ENCODE data around the gene UQCC2. TPM values are rescaled to one million over a fixed set of nuclear protein-coding genes. Genes with fewer than 3 reads are reported as not detected.

The UQCC2 gene
- total RNA-seq, 1 experiment from 2014 or later, result 99.2 TPM

- H3K9me3 ChIP-seq (replicated peaks), result no peaks in the 10 kb centered on the region
- H3K4me3 ChIP-seq, result no peak overlapping the region
- peaks cover 23% of the 10 kb centered on the region for H3K4me1 ChIP-seq (replicated peaks)
- no peaks in the 10 kb centered on the region for H3K27me3 ChIP-seq (replicated peaks)
- H3K36me3 ChIP-seq, result peaks cover 76% of the 10 kb centered on the region
- H3K27ac ChIP-seq, result no peak overlapping the region
- DNase-seq (ENCODE audit: low read depth in 1 of 2, low spot score in 2 of 2), result no peak
These were observed 40.3 kb downstream of the UQCC2 start for GRCh38 chr6:33670971-33671743.

GRCh38 chr6:33670086-33670660 is 41.3 kb downstream of the UQCC2 start:
- Histone ChIP-seq H3K4me3 (no peak overlapping the region), H3K36me3 (peaks cover 68% of the 10 kb centered on the region), H3K4me1 (replicated peaks) (peaks cover 18% of the 10 kb centered on the region), H3K27ac (no peak overlapping the region), H3K9me3 (replicated peaks) (no peaks in the 10 kb centered on the region), H3K27me3 (replicated peaks) (no peaks in the 10 kb centered on the region)
- no peak for DNase-seq (ENCODE audit: low read depth in 1 of 2, low spot score in 2 of 2)

GRCh38 chr6:33668914-33669313 is 42.6 kb downstream of the UQCC2 start:
- Histone ChIP-seq H3K9me3 (replicated peaks) (no peaks in the 10 kb centered on the region), H3K36me3 (peaks cover 59% of the 10 kb centered on the region), H3K27ac (no peak overlapping the region), H3K4me3 (no peak overlapping the region), H3K4me1 (replicated peaks) (peaks cover 13% of the 10 kb centered on the region), H3K27me3 (replicated peaks) (no peaks in the 10 kb centered on the region)
- no peak for DNase-seq (ENCODE audit: low read depth in 1 of 2, low spot score in 2 of 2)

GRCh38 chr6:33668328-33668727 is 43.2 kb downstream of the UQCC2 start:
- no peak overlapping the region for H3K4me3 ChIP-seq
- no peak overlapping the region for H3K27ac ChIP-seq
- H3K9me3 ChIP-seq (replicated peaks), result no peaks in the 10 kb centered on the region
- peaks cover 10% of the 10 kb centered on the region for H3K4me1 ChIP-seq (replicated peaks)
- no peaks in the 10 kb centered on the region for H3K27me3 ChIP-seq (replicated peaks)
- H3K36me3 ChIP-seq, result peaks cover 53% of the 10 kb centered on the region
- DNase-seq (ENCODE audit: low read depth in 1 of 2, low spot score in 2 of 2), result no peak

GRCh38 chr6:33667776-33668175 is 43.7 kb downstream of the UQCC2 start:
- no peak overlapping the region for H3K4me3 ChIP-seq
- no peak for DNase-seq (ENCODE audit: low read depth in 1 of 2, low spot score in 2 of 2)
- H3K36me3 ChIP-seq, result peaks cover 52% of the 10 kb centered on the region
- peaks cover 4% of the 10 kb centered on the region for H3K4me1 ChIP-seq (replicated peaks)
- H3K27me3 ChIP-seq (replicated peaks), result no peaks in the 10 kb centered on the region
- H3K9me3 ChIP-seq (replicated peaks), result no peaks in the 10 kb centered on the region
- no peak overlapping the region for H3K27ac ChIP-seq

GRCh38 chr6:33667072-33667471 is 44.4 kb downstream of the UQCC2 start:
- Histone ChIP-seq H3K9me3 (replicated peaks) (no peaks in the 10 kb centered on the region), H3K36me3 (peaks cover 50% of the 10 kb centered on the region), H3K4me1 (replicated peaks) (no peaks in the 10 kb centered on the region), H3K27me3 (replicated peaks) (no peaks in the 10 kb centered on the region), H3K4me3 (no peak overlapping the region), H3K27ac (no peak overlapping the region)
- DNase-seq (ENCODE audit: low read depth in 1 of 2, low spot score in 2 of 2), result no peak

- no peak overlapping the region for H3K4me3 ChIP-seq
- H3K4me1 ChIP-seq (replicated peaks), result no peaks in the 10 kb centered on the region
- peaks cover 42% of the 10 kb centered on the region for H3K36me3 ChIP-seq
- H3K27ac ChIP-seq, result no peak overlapping the region
- H3K9me3 ChIP-seq (replicated peaks), result no peaks in the 10 kb centered on the region
- no peak for DNase-seq (ENCODE audit: low read depth in 1 of 2, low spot score in 2 of 2)
- no peaks in the 10 kb centered on the region for H3K27me3 ChIP-seq (replicated peaks)
These were observed 45.5 kb downstream of the UQCC2 start for GRCh38 chr6:33665957-33666356.

- no peak for DNase-seq (ENCODE audit: low read depth in 1 of 2, low spot score in 2 of 2)
- Histone ChIP-seq H3K4me1 (replicated peaks) (no peaks in the 10 kb centered on the region), H3K4me3 (no peak overlapping the region), H3K27me3 (replicated peaks) (no peaks in the 10 kb centered on the region), H3K36me3 (peaks cover 32% of the 10 kb centered on the region), H3K27ac (no peak overlapping the region), H3K9me3 (replicated peaks) (no peaks in the 10 kb centered on the region)
These were observed 46.9 kb downstream of the UQCC2 start for GRCh38 chr6:33664506-33665057.

- H3K36me3 ChIP-seq, result peaks cover 33% of the 10 kb centered on the region
These were observed 47.6 kb downstream of the UQCC2 start for GRCh38 chr6:33663727-33664449.

GRCh38 chr6:33663028-33663427 is 48.5 kb downstream of the UQCC2 start:
- Histone ChIP-seq H3K4me3 (no peak overlapping the region), H3K27me3 (replicated peaks) (no peaks in the 10 kb centered on the region), H3K36me3 (peaks cover 29% of the 10 kb centered on the region), H3K9me3 (replicated peaks) (no peaks in the 10 kb centered on the region), H3K27ac (no peak overlapping the region), H3K4me1 (replicated peaks) (no peaks in the 10 kb centered on the region)
- DNase-seq (ENCODE audit: low read depth in 1 of 2, low spot score in 2 of 2), result no peak

More at GRCh38 chr6:33663727-33664449, 47.6 kb downstream of the UQCC2 start:
- DNase-seq (ENCODE audit: low read depth in 1 of 2, low spot score in 2 of 2), result no peak
- no peak overlapping the region for H3K27ac ChIP-seq
- H3K9me3 ChIP-seq (replicated peaks), result no peaks in the 10 kb centered on the region
- H3K27me3 ChIP-seq (replicated peaks), result no peaks in the 10 kb centered on the region
- H3K4me1 ChIP-seq (replicated peaks), result no peaks in the 10 kb centered on the region
- H3K4me3 ChIP-seq, result no peak overlapping the region

GRCh38 chr6:33662318-33662717 is 49.2 kb downstream of the UQCC2 start:
- H3K9me3 ChIP-seq (replicated peaks), result no peaks in the 10 kb centered on the region
- H3K4me1 ChIP-seq (replicated peaks), result no peaks in the 10 kb centered on the region
- H3K27me3 ChIP-seq (replicated peaks), result no peaks in the 10 kb centered on the region
- no peak for DNase-seq (ENCODE audit: low read depth in 1 of 2, low spot score in 2 of 2)
- H3K4me3 ChIP-seq, result no peak overlapping the region
- H3K36me3 ChIP-seq, result peaks cover 23% of the 10 kb centered on the region
- no peak overlapping the region for H3K27ac ChIP-seq

- no peak overlapping the region for H3K27ac ChIP-seq
- H3K4me1 ChIP-seq (replicated peaks), result no peaks in the 10 kb centered on the region
- H3K36me3 ChIP-seq, result 0 out of 2 replicates have a peak, but pooled peaks cover 15% of the 10 kb centered on the region
- DNase-seq (ENCODE audit: low read depth in 1 of 2, low spot score in 2 of 2), result no peak
- H3K27me3 ChIP-seq (replicated peaks), result no peaks in the 10 kb centered on the region
- H3K4me3 ChIP-seq, result no peak overlapping the region
- no peaks in the 10 kb centered on the region for H3K9me3 ChIP-seq (replicated peaks)
These were observed 50.2 kb downstream of the UQCC2 start for GRCh38 chr6:33661106-33661838.

GRCh38 chr6:33659986-33660385 is 51.5 kb downstream of the UQCC2 start:
- Histone ChIP-seq H3K4me3 (no peak overlapping the region), H3K4me1 (replicated peaks) (no peaks in the 10 kb centered on the region), H3K27me3 (replicated peaks) (no peaks in the 10 kb centered on the region), H3K9me3 (replicated peaks) (no peaks in the 10 kb centered on the region), H3K36me3 (peaks cover 18% of the 10 kb centered on the region; the same call in 1 of the 2 replicates), H3K27ac (no peak overlapping the region)
- DNase-seq (ENCODE audit: low read depth in 1 of 2, low spot score in 2 of 2), result no peak

Data from SJSA1 (cell line).